KMS-11 (cell line): ENCODE results near the gene IL10RA.

Experiments used
- H2AFZ ChIP-seq: fragments of 200-600 bp; sonication (generic); 2 replicates; pipeline ENCODE4 v1.6.1; 2016; ENCODE audit warnings: antibody characterized with exemption, mixed run types, low read depth
- H3K27ac ChIP-seq: fragments of 200-600 bp; sonication (generic); 2 replicates; pipeline ENCODE4 v1.6.1; 2016; ENCODE audit warnings: mild to moderate bottlenecking, mixed run types
- H3K27me3 ChIP-seq: fragments of 200-600 bp; sonication (generic); 2 replicates; pipeline ENCODE4 v1.6.1; 2017; ENCODE audit warnings: mild to moderate bottlenecking, low read depth, mixed run types, moderate library complexity; ENCODE audit not compliant: insufficient read depth
- H3K36me3 ChIP-seq: fragments of 200-600 bp; sonication (generic); 2 replicates; pipeline ENCODE4 v1.6.1; 2017; ENCODE audit warnings: mild to moderate bottlenecking, mixed run types; ENCODE audit not compliant: insufficient read depth
- H3K4me1 ChIP-seq: fragments of 200-600 bp; sonication (generic); 2 replicates; pipeline ENCODE4 v1.6.1; 2016; ENCODE audit warnings: mild to moderate bottlenecking, low read depth, mixed run types; ENCODE audit not compliant: poor library complexity, severe bottlenecking
- H3K4me2 ChIP-seq: fragments of 200-600 bp; sonication (generic); 2 replicates; pipeline ENCODE4 v1.7.0; 2016; ENCODE audit warnings: mild to moderate bottlenecking, mixed run types
- H3K4me3 ChIP-seq: fragments of 200-600 bp; sonication (generic); IDR thresholded peaks from 2 replicates; pipeline ENCODE4 v1.6.1; 2017; ENCODE audit warnings: low read depth, low read length, mixed read lengths; ENCODE audit not compliant: insufficient read depth
- H3K79me2 ChIP-seq: fragments of 200-600 bp; sonication (generic); 2 replicates; pipeline ENCODE4 v1.6.1; 2016; ENCODE audit warnings: low read depth, mixed run types; ENCODE audit not compliant: insufficient read depth
- H3K9ac ChIP-seq: fragments of 200-600 bp; sonication (generic); 2 replicates; pipeline ENCODE4 v1.6.1; 2016; ENCODE audit warnings: mild to moderate bottlenecking, mixed run types
- H4K20me1 ChIP-seq: fragments of 200-600 bp; sonication (generic); 2 replicates; pipeline ENCODE4 v1.6.1; 2016; ENCODE audit warnings: mild to moderate bottlenecking, mixed run types; ENCODE audit not compliant: insufficient read depth
- CTCF ChIP-seq: fragments of 200-600 bp; sonication (generic); conservative IDR thresholded peaks from 2 replicates; pipeline ENCODE4 v1.6.1; 2017; ENCODE audit warnings: low read depth, mild to moderate bottlenecking, antibody characterized with exemption, low read length, moderate library complexity, mixed read lengths

IL10RA gene

GRCh38 chr11:117950993-117951961, 34.9 kb upstream of the IL10RA start:
- no peak overlapping the region for H2AFZ ChIP-seq
- no peaks in the 10 kb centered on the region for H3K27me3 ChIP-seq
- no peak for TF ChIP-seq CTCF
- no peaks in the 10 kb centered on the region for H3K36me3 ChIP-seq
- peaks cover 13% of the 10 kb centered on the region for H3K4me1 ChIP-seq
- H3K79me2 ChIP-seq: no peaks in the 10 kb centered on the region
- no peak overlapping the region for H3K4me2 ChIP-seq
- no peak overlapping the region for H3K27ac ChIP-seq
- H3K9ac ChIP-seq: no peak overlapping the region
- H3K4me3 ChIP-seq: no peak overlapping the region
- no peaks in the 10 kb centered on the region for H4K20me1 ChIP-seq

GRCh38 chr11:117953024-117953671, 33.0 kb upstream of the IL10RA start:
- H3K36me3 ChIP-seq: no peaks in the 10 kb centered on the region

GRCh38 chr11:117958949-117959348, 27.2 kb upstream of the IL10RA start:
- Histone ChIP-seq H3K4me1 (no peaks in the 10 kb centered on the region), H3K9ac (no peak overlapping the region), H3K79me2 (no peaks in the 10 kb centered on the region), H3K27me3 (no peaks in the 10 kb centered on the region), H3K4me2 (no peak overlapping the region), H3K36me3 (no peaks in the 10 kb centered on the region), H3K4me3 (no peak overlapping the region), H4K20me1 (no peaks in the 10 kb centered on the region), H2AFZ (no peak overlapping the region), H3K27ac (no peak overlapping the region)
- TF ChIP-seq CTCF: no peak

More at GRCh38 chr11:117953024-117953671, 33.0 kb upstream of the IL10RA start:
- TF ChIP-seq CTCF: no peak
- Histone ChIP-seq H3K79me2 (no peaks in the 10 kb centered on the region), H3K9ac (no peak overlapping the region), H3K27me3 (no peaks in the 10 kb centered on the region), H3K4me1 (peaks cover 13% of the 10 kb centered on the region), H2AFZ (no peak overlapping the region), H3K27ac (no peak overlapping the region), H3K4me3 (no peak overlapping the region), H4K20me1 (no peaks in the 10 kb centered on the region), H3K4me2 (peak overlapping the region; percentile 6; the same call in 1 of the 2 replicates)

- Histone ChIP-seq H3K9ac (no peak overlapping the region), H3K4me3 (no peak overlapping the region), H3K4me2 (no peak overlapping the region), H4K20me1 (no peaks in the 10 kb centered on the region), H3K36me3 (no peaks in the 10 kb centered on the region), H3K4me1 (no peaks in the 10 kb centered on the region), H3K27me3 (no peaks in the 10 kb centered on the region), H3K27ac (no peak overlapping the region), H3K79me2 (no peaks in the 10 kb centered on the region), H2AFZ (no peak overlapping the region)
- no peak for TF ChIP-seq CTCF
These were observed 26.6 kb upstream of the IL10RA start for GRCh38 chr11:117959438-117960149.
